OCI-LY1 (cell line): ENCODE results near the gene LITAFD.

Experiments
- H2AFZ ChIP-seq: fragments of 200-600 bp; sonication (generic), shearing (Covaris generic); 2 replicates; pipeline ENCODE4 v1.6.0; 2014; ENCODE audit warnings: antibody characterized with exemption, mild to moderate bottlenecking, low read length
- H3F3A ChIP-seq: fragments of 200-600 bp; sonication (generic), shearing (Covaris generic); 2 replicates; pipeline ENCODE4 v1.6.0; 2014; ENCODE audit warnings: mild to moderate bottlenecking, antibody characterized with exemption, low read length, moderate library complexity; ENCODE audit not compliant: insufficient read depth
- H3K27ac ChIP-seq: fragments of 200-600 bp; sonication (generic); 2 replicates; pipeline ENCODE4 v1.5.1; 2014; ENCODE audit warnings: low read length, mixed run types, mild to moderate bottlenecking, low read depth; ENCODE audit not compliant: poor library complexity, severe bottlenecking
- H3K27me3 ChIP-seq: fragments of 200-600 bp; sonication (generic); 2 replicates; pipeline ENCODE4 v1.6.0; 2014; ENCODE audit warnings: antibody characterized with exemption, mild to moderate bottlenecking, low read length, moderate library complexity; ENCODE audit not compliant: insufficient read depth
- H3K36me3 ChIP-seq: fragments of 200-600 bp; sonication (generic); 2 replicates; pipeline ENCODE4 v1.6.1; 2014; ENCODE audit warnings: mild to moderate bottlenecking, antibody characterized with exemption, low read length, moderate library complexity, mixed read lengths; ENCODE audit not compliant: insufficient read depth
- H3K4me1 ChIP-seq: fragments of 200-600 bp; sonication (generic); 2 replicates; pipeline ENCODE4 v1.5.1; 2014; ENCODE audit warnings: mild to moderate bottlenecking, low read length, moderate library complexity; ENCODE audit not compliant: insufficient read depth, severe bottlenecking
- H3K4me2 ChIP-seq: fragments of 200-600 bp; sonication (generic), shearing (Covaris generic); 2 replicates; pipeline ENCODE4 v1.6.1; 2014; ENCODE audit warnings: low read length
- H3K4me3 ChIP-seq: fragments of 200-600 bp; sonication (generic); 2 replicates; pipeline ENCODE4 v1.5.1; 2014; ENCODE audit warnings: low read length, low read depth, mild to moderate bottlenecking, mixed read lengths; ENCODE audit not compliant: poor library complexity, severe bottlenecking
- H3K79me2 ChIP-seq: fragments of 200-600 bp; shearing (Covaris generic); 2 replicates; pipeline ENCODE4 v1.6.1; 2016; ENCODE audit warnings: mixed run types, low read length, mixed read lengths; ENCODE audit not compliant: insufficient read depth
- H3K9ac ChIP-seq: fragments of 200-600 bp; sonication (generic), shearing (Covaris generic); 2 replicates; pipeline ENCODE4 v1.6.1; 2014; ENCODE audit warnings: mild to moderate bottlenecking, low read length, mixed read lengths
- H3K9me2 ChIP-seq: fragments of 200-600 bp; sonication (generic), shearing (Covaris generic); 2 replicates; pipeline ENCODE4 v1.6.1; 2014; ENCODE audit warnings: low read depth, mild to moderate bottlenecking, low read length, mixed read lengths
- H3K9me3 ChIP-seq: fragments of 200-600 bp; shearing (Covaris generic); 2 replicates; pipeline ENCODE4 v1.6.1; 2014; ENCODE audit warnings: low read length, mixed read lengths
- H4K20me1 ChIP-seq: fragments of 200-600 bp; sonication (generic), shearing (Covaris generic); 2 replicates; pipeline ENCODE4 v1.6.0; 2016; ENCODE audit warnings: mild to moderate bottlenecking, low read length; ENCODE audit not compliant: insufficient read depth
- EZH2 ChIP-seq: fragments of 200-600 bp; sonication (generic), shearing (Covaris generic); IDR thresholded peaks from 2 replicates; pipeline ENCODE4 v1.8.0; 2017; ENCODE audit warnings: borderline replicate concordance, mixed run types, mild to moderate bottlenecking, antibody characterized with exemption, low read length, moderate library complexity, mixed read lengths
- TF ChIP-seq, protein P1 (sequence below): fragments of 200-600 bp; sonication (generic), shearing (Covaris generic); IDR thresholded peaks from 2 replicates; pipeline ENCODE4 v1.5.1; 2017; ENCODE audit warnings: mild to moderate bottlenecking, antibody characterized with exemption, low read length, moderate library complexity, mixed read lengths

Gene LITAFD

DNA sequence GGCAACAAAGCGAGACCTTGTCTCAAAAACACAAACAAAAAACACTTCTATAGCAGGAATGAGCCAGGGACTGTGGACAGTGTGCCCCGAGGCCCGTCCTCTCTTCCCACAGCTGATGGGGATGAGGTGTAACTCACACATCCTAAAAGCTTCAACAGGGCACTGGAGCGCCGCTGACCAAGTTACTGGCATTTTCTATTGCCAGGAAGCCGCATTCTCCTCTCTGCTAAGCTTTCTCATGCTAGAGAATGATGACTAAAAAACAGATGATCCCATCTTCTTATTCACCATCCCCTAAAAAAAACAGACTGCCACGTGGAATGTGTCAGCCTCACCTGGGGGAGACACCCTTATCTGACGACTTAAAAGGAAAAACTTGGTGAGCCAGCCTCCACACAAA, 29.6 kb upstream of the LITAFD start:
- no peak for TF ChIP-seq EZH2
- TF ChIP-seq, protein P1, sequence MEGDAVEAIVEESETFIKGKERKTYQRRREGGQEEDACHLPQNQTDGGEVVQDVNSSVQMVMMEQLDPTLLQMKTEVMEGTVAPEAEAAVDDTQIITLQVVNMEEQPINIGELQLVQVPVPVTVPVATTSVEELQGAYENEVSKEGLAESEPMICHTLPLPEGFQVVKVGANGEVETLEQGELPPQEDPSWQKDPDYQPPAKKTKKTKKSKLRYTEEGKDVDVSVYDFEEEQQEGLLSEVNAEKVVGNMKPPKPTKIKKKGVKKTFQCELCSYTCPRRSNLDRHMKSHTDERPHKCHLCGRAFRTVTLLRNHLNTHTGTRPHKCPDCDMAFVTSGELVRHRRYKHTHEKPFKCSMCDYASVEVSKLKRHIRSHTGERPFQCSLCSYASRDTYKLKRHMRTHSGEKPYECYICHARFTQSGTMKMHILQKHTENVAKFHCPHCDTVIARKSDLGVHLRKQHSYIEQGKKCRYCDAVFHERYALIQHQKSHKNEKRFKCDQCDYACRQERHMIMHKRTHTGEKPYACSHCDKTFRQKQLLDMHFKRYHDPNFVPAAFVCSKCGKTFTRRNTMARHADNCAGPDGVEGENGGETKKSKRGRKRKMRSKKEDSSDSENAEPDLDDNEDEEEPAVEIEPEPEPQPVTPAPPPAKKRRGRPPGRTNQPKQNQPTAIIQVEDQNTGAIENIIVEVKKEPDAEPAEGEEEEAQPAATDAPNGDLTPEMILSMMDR = no peak

GRCh38 chr16:8853150-8853549, 29.0 kb upstream of the LITAFD start:
- Histone ChIP-seq H3F3A (no peaks in the 10 kb centered on the region), H3K36me3 (peaks cover 88% of the 10 kb centered on the region), H3K79me2 (no peaks in the 10 kb centered on the region), H3K9me2 (no peaks in the 10 kb centered on the region), H3K9me3 (no peaks in the 10 kb centered on the region), H2AFZ (no peak overlapping the region), H3K27ac (no peak overlapping the region), H3K27me3 (no peaks in the 10 kb centered on the region), H4K20me1 (no peaks in the 10 kb centered on the region), H3K4me3 (no peak overlapping the region), H3K4me1 (no peaks in the 10 kb centered on the region), H3K9ac (no peak overlapping the region), H3K4me2 (no peak overlapping the region)
- no peak for TF ChIP-seq EZH2

More for the DNA sequence above, 29.6 kb upstream of the LITAFD start:
- Histone ChIP-seq H3K27ac (no peak overlapping the region), H3K27me3 (no peaks in the 10 kb centered on the region), H3K4me3 (no peak overlapping the region), H3K9me3 (no peaks in the 10 kb centered on the region), H3K79me2 (no peaks in the 10 kb centered on the region), H3K9ac (no peak overlapping the region), H2AFZ (no peak overlapping the region), H3K9me2 (no peaks in the 10 kb centered on the region), H3K36me3 (peaks cover 90% of the 10 kb centered on the region), H3K4me2 (no peak overlapping the region), H4K20me1 (no peaks in the 10 kb centered on the region), H3K4me1 (no peaks in the 10 kb centered on the region), H3F3A (no peaks in the 10 kb centered on the region)

DNA sequence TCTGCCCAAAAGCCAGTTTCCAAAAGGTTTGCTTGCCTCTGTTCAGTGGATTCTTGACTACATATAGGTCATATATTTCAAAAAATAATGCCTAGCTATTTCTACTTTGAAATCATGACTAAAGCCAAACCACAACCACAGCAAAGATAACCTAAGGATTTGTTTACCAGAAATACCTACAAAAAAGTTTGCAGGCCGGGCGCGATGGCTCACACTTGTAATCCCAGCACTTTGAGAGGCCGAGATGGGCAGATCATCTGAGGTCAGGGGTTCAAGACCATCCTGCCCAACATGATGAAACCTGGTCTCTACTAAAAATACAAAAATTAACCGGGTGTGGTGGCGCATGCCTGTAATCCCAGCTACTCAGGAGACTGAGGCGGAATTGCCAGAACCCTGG, 28.5 kb upstream of the LITAFD start:
- TF ChIP-seq, protein P1 = no peak
- TF ChIP-seq EZH2 = no peak
- H3K27me3 ChIP-seq = no peaks in the 10 kb centered on the region
- no peak overlapping the region for H3K9ac ChIP-seq
- H2AFZ ChIP-seq = no peak overlapping the region
- H3K9me3 ChIP-seq = no peaks in the 10 kb centered on the region
- H3K4me3 ChIP-seq = no peak overlapping the region
- H3K36me3 ChIP-seq = peaks cover 90% of the 10 kb centered on the region
- no peaks in the 10 kb centered on the region for H3F3A ChIP-seq
- no peak overlapping the region for H3K4me2 ChIP-seq
- H3K9me2 ChIP-seq = no peaks in the 10 kb centered on the region
- no peaks in the 10 kb centered on the region for H3K79me2 ChIP-seq
- H3K27ac ChIP-seq = no peak overlapping the region
- H4K20me1 ChIP-seq = no peaks in the 10 kb centered on the region
- no peaks in the 10 kb centered on the region for H3K4me1 ChIP-seq

DNA sequence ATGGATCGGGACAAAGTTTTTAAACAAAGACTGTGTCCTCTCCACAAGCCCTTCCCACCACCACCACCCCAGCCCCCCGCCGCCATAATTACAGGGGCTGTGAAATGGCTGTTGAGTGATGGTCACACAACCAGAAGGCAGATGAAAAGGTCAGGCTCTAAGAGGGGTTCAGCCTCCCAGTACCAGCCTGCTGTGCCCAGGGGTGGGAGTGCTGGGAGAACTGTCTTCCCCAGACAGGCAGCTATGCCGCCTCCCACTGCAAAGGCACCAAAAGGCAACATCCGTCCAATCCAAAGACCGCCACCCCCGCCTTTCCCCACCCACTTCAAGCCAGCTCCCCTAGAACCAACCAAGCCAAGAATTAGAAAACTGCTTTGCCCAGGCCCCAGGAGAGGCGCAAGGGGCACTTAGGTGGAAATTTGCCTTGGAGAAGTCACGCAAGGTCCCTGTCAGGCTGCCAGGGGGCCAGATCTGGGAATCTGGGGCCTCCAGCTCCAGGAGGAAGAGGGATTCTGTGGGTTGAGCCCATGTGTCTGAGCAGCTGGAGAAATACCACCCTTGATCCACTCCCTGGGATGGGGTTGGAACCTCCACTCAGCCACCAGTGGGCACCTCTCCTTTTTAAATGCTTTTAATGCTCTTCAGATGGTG, 27.7 kb upstream of the LITAFD start:
- Histone ChIP-seq H3K9me3 (no peaks in the 10 kb centered on the region), H3K9me2 (no peaks in the 10 kb centered on the region), H3K27me3 (no peaks in the 10 kb centered on the region), H3K4me3 (no peak overlapping the region), H4K20me1 (no peaks in the 10 kb centered on the region), H3K4me1 (no peaks in the 10 kb centered on the region), H3F3A (no peaks in the 10 kb centered on the region), H3K9ac (no peak overlapping the region), H3K79me2 (no peaks in the 10 kb centered on the region), H2AFZ (no peak overlapping the region), H3K4me2 (no peak overlapping the region), H3K27ac (no peak overlapping the region), H3K36me3 (peaks cover 90% of the 10 kb centered on the region)
- TF ChIP-seq, protein P1 = no peak
